Measurements from ENCODE around the gene PCDHGB5.
"Not testable (repeated sequence)": the region's sequence is repeated elsewhere in the genome, so short reads cannot be mapped to it uniquely, and the experiment has no call there.

The PCDHGB5 gene

DNA sequence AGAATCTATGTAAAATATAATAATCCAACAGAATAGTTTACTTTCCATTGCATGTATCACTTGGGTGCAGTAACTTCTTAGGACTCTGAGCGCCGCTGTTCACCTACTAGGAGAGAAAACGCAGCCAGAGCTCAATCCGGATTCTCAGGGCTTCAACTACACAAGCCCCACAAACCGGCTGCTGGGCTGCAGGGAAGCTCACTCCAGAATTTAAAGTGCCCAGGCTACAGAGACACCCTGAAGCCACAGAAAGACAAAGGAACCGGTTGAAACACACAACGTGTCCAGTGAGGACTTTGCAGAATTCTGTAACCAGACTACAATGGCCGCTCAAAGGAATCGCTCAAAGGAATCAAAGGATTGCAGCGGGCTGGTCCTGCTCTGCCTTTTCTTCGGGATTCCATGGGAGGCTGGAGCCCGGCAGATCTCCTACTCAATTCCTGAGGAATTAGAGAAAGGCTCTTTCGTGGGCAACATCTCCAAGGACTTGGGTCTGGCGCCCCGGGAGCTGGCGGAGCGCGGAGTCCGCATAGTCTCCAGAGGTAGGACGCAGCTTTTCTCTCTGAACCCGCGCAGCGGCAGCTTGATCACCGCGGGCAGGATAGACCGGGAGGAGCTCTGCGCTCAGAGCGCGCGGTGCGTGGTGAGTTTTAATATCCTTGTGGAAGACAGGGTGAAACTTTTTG is 15.2 kb downstream of the PCDHGB5 start, which contains the start of gene PCDHGA10:
TSS of gene PCDHGA10 (plus strand) at position 134 of the 686 bp plus-strand sequence. CDS start at position 323, 189 bp downstream.
- peak; percentile 58 for DNase-seq (ENCODE audit: low spot score)

DNA sequence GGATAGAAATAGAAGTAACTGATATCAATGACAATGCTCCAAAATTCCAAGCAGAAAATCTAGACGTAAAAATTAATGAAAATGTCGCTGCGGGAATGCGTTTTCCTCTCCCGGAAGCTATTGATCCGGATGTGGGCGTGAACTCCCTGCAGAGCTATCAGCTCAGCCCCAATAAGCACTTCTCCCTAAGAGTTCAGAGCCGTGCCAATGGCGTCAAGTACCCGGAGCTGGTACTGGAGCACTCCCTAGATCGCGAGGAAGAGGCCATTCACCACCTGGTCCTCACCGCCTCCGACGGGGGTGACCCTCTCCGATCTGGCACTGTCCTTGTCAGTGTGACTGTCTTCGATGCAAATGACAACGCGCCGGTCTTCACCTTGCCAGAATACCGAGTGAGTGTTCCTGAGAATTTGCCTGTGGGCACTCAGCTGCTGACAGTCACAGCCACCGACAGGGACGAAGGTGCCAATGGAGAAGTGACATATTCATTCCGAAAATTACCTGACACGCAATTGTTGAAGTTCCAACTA is 15.9 kb downstream of the PCDHGB5 start:
- no peak for DNase-seq (ENCODE audit: low spot score)

DNA sequence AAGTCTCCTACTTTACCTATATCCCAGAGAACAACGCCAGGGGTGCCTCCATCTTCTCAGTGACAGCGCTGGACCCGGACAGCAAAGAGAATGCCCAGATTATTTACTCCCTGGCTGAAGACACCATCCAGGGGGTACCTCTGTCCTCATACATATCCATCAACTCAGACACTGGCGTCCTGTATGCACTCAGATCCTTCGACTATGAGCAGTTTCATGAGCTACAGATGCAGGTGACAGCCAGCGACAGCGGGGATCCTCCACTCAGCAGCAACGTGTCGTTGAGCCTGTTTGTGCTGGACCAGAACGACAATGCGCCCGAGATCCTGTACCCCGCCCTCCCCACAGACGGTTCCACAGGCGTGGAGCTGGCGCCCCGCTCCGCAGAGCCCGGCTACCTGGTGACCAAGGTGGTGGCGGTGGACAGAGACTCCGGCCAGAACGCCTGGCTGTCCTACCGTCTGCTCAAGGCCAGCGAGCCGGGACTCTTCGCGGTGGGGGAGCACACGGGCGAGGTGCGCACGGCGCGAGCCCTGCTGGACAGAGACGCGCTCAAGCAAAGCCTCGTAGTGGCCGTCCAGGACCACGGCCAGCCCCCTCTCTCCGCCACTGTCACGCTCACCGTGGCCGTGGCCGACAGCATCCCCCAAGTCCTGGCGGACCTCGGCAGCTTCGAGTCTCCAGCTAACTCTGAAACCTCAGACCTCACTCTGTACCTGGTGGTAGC is 17.0 kb downstream of the PCDHGB5 start:
- not testable (repeated sequence) for DNase-seq (ENCODE audit: low spot score)

DNA sequence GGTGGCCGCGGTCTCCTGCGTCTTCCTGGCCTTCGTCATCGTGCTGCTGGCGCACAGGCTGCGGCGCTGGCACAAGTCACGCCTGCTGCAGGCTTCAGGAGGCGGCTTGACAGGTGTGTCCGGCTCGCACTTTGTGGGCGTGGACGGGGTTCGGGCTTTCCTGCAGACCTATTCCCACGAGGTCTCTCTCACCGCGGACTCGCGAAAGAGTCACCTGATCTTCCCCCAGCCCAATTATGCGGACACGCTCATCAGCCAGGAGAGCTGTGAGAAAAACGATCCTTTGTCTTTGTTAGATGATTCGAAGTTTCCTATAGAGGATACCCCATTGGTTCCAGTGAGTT is 17.5 kb downstream of the PCDHGB5 start:
- not testable (repeated sequence) for DNase-seq (ENCODE audit: low spot score)

DNA sequence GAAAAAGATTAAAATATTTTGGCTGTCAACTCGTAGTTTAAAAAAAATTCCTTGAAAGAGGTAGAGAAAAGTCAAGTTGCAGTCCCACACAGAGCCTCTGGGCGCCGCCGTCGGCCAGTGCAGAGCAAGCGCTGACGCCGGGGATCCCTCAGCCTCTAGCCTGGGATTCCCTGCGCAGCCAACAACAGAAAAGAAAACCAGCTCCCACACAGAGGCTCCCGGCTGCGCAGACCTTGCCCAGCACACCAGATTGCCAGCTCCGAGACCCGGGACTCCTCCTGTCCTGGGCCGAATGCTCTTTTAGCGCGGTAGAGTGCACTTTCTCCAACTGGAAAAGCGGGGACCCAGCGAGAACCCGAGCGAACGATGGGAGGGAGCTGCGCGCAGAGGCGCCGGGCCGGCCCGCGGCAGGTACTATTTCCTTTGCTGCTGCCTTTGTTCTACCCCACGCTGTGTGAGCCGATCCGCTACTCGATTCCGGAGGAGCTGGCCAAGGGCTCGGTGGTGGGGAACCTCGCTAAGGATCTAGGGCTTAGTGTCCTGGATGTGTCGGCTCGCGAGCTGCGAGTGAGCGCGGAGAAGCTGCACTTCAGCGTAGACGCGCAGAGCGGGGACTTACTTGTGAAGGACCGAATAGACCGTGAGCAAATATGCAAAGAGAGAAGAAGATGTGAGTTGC is 19.9 kb downstream of the PCDHGB5 start, which contains the start of gene PCDHGB7:
TSS of gene PCDHGB7 (plus strand) at position 184 of the 679 bp plus-strand sequence. CDS start at position 367, 183 bp downstream.
- peak; percentile 80 for DNase-seq (ENCODE audit: low spot score)

DNA sequence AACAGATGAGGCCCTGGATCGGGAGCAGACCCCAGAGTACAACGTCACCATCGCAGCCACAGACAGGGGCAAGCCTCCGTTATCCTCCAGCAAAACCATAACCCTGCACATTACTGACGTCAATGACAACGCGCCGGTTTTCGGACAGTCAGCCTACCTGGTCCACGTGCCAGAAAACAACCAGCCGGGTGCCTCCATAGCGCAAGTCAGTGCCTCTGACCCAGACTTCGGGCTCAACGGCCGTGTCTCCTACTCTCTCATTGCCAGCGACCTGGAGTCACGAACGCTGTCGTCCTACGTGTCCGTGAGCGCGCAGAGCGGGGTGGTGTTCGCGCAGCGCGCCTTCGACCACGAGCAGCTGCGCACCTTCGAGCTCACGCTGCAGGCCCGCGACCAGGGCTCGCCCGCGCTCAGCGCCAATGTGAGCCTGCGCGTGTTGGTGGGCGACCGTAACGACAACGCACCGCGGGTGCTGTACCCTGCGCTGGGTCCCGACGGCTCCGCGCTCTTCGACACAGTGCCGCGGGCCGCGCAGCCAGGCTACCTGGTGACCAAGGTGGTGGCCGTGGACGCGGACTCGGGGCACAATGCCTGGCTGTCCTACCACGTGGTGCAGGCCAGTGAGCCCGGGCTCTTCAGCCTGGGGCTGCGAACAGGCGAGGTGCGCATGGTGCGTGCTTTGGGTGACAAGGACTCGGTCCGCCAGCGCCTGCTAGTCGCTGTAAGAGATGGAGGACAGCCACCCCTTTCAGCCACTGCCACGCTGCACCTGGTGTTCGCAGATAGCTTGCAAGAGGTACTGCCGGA is 21.5 kb downstream of the PCDHGB5 start:
- no peak for DNase-seq (ENCODE audit: low spot score)

DNA sequence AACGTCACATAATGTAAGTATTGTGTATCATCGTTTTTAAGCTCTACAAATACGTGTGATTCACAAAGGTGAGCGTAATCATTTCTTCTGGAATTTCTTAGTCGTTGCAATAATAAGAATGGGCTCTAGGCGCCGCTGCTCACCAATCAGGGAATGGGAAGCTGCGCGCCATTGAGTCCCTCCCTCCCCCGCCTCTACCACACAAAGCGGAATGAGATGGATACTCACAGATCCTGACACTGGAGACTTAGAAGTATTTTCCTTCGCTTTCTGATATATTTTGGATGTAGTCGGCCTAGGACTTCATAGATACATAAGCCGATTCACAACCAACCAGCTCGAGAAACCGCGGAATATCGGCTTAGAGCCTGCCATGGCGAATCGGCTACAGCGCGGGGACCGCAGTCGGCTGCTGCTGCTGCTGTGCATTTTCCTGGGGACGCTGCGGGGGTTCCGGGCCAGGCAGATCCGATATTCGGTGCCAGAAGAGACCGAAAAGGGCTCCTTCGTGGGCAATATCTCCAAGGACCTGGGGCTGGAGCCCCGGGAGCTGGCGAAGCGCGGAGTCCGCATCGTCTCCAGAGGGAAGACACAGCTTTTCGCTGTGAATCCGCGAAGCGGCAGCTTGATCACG is 23.2 kb downstream of the PCDHGB5 start, which contains the start of gene PCDHGA11:
TSS of gene PCDHGA11 (plus strand) at position 197 of the 634 bp plus-strand sequence. CDS start at position 374, 177 bp downstream.
- DNase-seq (ENCODE audit: low spot score) = peak; percentile 56

DNA sequence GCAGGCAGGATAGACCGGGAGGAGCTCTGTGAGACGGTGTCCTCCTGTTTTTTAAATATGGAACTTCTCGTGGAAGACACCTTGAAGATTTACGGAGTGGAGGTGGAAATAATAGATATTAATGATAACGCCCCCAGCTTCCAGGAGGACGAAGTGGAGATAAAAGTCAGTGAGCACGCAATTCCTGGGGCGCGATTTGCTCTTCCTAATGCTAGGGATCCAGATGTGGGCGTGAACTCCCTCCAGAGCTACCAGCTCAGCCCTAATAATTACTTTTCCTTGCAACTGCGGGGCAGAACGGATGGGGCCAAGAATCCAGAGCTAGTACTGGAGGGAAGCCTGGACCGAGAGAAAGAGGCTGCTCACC is 23.7 kb downstream of the PCDHGB5 start:
- no peak for DNase-seq (ENCODE audit: low spot score)

DNA sequence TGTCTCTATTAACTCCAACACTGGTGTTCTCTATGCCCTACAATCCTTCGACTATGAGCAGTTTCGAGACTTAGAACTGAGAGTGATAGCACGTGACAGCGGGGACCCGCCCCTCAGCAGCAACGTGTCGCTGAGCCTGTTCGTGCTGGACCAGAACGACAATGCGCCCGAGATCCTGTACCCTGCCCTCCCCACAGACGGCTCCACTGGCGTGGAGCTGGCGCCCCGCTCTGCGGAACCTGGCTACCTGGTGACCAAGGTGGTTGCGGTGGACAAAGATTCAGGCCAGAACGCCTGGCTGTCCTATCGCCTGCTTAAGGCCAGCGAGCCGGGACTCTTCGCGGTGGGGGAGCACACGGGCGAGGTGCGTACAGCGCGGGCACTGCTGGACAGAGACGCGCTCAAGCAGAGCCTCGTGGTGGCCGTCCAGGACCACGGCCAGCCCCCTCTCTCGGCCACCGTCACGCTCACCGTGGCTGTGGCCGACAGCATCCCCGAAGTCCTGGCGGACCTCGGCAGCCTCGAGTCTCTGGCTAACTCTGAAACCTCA is 25.1 kb downstream of the PCDHGB5 start:
- no peak for DNase-seq (ENCODE audit: low spot score)

DNA sequence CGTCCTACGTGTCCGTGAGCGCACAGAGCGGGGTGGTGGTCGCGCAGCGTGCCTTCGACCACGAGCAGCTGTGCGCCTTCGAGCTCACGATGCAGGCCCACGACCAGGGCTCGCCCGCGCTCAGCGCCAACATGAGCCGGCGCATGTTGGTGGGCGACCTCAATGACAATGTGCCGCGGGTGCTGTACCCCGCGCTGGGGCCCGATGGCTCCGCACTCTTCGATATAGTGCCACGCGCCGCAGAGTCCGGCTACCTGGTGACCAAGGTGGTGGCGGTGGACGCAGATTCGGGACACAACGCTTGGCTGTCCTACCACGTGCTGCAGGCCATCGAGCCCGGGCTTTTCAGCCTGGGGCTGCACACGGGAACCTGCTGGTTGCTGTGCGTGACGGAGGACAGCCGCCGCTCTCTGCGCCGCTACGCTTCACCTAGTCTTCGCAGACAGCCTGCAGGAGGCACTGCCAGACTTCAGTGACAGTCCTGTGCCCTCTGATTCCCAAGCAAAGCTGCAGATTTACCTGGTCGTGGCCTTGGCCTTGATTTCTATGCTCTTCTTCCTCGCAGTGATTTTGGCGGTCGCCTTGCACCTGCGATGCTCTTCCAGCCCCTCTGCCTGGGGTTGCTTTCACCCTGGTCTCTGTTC is 30.2 kb downstream of the PCDHGB5 start:
- no peak for DNase-seq (ENCODE audit: low spot score)

DNA sequence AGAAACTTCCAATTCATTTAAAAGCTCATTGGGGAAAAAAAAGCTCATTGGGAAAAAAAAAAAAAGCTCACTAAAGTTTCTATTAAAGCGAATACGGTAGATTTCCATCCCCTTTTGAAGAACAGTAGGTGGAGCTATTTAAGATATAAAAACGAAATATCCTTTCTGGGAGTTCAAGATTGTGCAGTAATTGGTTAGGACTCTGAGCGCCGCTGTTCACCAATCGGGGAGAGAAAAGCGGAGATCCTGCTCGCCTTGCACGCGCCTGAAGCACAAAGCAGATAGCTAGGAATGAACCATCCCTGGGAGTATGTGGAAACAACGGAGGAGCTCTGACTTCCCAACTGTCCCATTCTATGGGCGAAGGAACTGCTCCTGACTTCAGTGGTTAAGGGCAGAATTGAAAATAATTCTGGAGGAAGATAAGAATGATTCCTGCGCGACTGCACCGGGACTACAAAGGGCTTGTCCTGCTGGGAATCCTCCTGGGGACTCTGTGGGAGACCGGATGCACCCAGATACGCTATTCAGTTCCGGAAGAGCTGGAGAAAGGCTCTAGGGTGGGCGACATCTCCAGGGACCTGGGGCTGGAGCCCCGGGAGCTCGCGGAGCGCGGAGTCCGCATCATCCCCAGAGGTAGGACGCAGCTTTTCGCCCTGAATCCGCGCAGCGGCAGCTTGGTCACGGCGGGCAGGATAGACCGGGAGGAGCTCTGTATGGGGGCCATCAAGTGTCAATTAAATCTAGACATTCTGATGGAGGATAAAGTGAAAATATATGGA is 32.8 kb downstream of the PCDHGB5 start, which contains the start of gene PCDHGA12:
TSS of gene PCDHGA12 (plus strand) at position 176 of the 782 bp plus-strand sequence. CDS start at position 429, 253 bp downstream.
- peak; percentile 65 for DNase-seq (ENCODE audit: low spot score)

DNA sequence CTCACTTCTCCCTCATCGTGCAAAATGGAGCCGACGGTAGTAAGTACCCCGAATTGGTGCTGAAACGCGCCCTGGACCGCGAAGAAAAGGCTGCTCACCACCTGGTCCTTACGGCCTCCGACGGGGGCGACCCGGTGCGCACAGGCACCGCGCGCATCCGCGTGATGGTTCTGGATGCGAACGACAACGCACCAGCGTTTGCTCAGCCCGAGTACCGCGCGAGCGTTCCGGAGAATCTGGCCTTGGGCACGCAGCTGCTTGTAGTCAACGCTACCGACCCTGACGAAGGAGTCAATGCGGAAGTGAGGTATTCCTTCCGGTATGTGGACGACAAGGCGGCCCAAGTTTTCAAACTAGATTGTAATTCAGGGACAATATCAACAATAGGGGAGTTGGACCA is 33.5 kb downstream of the PCDHGB5 start:
- no peak for DNase-seq (ENCODE audit: low spot score)

DNA sequence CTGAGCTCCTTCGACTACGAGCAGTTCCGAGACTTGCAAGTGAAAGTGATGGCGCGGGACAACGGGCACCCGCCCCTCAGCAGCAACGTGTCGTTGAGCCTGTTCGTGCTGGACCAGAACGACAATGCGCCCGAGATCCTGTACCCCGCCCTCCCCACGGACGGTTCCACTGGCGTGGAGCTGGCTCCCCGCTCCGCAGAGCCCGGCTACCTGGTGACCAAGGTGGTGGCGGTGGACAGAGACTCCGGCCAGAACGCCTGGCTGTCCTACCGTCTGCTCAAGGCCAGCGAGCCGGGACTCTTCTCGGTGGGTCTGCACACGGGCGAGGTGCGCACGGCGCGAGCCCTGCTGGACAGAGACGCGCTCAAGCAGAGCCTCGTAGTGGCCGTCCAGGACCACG is 34.6 kb downstream of the PCDHGB5 start:
- DNase-seq (ENCODE audit: low spot score) = not testable (repeated sequence)

DNA sequence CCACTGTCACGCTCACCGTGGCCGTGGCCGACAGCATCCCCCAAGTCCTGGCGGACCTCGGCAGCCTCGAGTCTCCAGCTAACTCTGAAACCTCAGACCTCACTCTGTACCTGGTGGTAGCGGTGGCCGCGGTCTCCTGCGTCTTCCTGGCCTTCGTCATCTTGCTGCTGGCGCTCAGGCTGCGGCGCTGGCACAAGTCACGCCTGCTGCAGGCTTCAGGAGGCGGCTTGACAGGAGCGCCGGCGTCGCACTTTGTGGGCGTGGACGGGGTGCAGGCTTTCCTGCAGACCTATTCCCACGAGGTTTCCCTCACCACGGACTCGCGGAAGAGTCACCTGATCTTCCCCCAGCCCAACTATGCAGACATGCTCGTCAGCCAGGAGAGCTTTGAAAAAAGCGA is 35.0 kb downstream of the PCDHGB5 start:
- not testable (repeated sequence) for DNase-seq (ENCODE audit: low spot score)

DNA sequence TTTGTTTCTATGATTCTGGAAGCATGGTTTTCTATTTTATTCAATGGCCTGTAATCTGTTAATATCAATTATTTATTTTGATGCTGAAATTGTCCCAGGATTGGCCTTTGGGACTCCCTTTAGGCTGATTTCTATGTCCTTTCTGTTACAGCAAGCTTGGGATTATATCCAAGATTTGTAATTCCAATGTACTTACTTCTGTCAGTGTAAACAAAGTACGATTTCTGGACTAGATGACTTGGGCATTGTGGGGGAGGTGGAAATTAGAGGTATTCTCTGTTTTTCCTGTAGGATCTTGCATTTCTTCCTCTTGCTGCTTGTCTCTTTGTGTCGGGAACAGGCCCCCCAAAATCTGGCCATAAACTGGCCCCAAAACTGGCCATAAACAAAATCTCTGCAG is 36.3 kb downstream of the PCDHGB5 start:
- DNase-seq (ENCODE audit: low spot score) = no peak

DNA sequence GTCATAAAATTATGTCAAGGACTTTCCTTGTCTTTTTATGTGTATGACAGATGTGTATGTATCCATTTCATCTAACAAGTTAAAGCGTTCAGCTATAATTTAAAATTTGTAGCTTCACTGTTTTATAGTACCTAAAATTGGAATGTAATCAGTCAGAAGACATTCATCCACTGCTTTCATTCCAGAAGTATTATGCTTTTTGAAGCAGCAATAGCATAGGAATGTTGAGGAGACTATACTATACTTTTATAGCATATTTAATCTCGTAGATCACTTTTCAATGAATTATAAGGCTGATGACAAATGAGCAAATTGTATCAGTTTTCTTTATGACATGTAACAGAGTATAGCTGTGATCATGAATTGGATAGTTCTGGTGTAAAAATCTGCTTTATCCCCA is 39.5 kb downstream of the PCDHGB5 start:
- DNase-seq (ENCODE audit: low spot score) = no peak

DNA sequence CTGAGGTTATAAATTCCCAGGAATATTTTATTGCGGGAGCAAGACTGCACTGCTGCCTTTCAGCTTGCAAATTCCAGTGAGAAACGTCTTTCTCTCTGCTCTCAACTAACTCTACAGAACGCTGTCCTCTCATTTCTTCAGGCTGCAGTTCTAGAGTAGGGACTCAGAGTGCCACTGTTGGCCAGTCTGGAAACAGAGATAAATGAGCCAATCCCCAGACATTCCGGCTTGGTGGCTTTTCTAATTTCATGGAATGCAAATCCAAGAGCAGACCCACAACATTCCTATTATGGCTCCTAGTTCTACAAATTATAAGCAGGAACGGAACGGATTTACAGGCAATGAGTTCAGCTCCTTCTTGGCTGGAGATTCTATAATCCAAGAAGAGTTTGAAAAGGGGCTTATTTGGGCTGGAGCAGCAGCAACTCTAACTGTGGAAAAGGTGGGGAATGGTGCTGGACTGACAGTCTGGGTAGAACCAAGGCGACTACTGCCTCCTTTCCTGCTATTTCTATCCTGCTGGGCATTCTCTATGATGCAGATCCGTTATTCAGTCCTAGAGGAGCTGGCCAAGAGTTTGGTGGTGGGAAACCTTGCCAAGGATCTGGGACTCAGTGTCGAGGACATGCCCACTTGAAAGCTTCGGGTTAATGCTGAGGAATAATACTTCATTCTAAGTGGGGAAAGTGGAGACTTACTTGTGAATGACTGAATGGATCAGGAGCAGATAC is 41.8 kb downstream of the PCDHGB5 start:
- peak; percentile 3 for DNase-seq (ENCODE audit: low spot score)

DNA sequence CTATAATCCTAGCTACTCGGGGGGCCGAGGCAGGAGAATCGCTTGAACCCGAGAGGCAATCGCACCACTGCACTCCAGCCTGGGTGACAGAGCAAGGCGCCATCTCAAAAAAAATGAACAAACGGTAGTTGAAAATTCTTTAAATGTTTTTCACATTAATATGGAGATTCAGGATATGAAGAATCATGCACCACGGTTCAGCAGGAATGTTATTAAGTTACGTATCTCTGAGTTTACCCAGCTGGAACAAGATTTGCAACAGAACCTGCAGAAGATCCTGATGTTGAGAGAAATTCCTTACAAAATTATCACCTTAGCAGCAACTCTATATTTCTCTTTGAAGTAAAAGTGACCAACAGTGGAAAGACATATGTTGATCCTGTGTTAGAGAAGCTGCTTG is 42.6 kb downstream of the PCDHGB5 start:
- DNase-seq (ENCODE audit: low spot score) = peak; percentile 25
